HG02763 (cell line): ENCODE measurements around the gene EHBP1L1.
A peak's percentile ranks its signal among the peaks of the same experiment; 100 is the strongest.

Source experiments
- ATAC-seq: cut with Tn5 transposase; IDR thresholded peaks from one replicate; pipeline ENCODE4 v1.9.1; 2021; ENCODE audit warnings: mild to moderate bottlenecking, moderate library complexity; ENCODE audit not compliant: unreplicated experiment

The EHBP1L1 gene

DNA sequence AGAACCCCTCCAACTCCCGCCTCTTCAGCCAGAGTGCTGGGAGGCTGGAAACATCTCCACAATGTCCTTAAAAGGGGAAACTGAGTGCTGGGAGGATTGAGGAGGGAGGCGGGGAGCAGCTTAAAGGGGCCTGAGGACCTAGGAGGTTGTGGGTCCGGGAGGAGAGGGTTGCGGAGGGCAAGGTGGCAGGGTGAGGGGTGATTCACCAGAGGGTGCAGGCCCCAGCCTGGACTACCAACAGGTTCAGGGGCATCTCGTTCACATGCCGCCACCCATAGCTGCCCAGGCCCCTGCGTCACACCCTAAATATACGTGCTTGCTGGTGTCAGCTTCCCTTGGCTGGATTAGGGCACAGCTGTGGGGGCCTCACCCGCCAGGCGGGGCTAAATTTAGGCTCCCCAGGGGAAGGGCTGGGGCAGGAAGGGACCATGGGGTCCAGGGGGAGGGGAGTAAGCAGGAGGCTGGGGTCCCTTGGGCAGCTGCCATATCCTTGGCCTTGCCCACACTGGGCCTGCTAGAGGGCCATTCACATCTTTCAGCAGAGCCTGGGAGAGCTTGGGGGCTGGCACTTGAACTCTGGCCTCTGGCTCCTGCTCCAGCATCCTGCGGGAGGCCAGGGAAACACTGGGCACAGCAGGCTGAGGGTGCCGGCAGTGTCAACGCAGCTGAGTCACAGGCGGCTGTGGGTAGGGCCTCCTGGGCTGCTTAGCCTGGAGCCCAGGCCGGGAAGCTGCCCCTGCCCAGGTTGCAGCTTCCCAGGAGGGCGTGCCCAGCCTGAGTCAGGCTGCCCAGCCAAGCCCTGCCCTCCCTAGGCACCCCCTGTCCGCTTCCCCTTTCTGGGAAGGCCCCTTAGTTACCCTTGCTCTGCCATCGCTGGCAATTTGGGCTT, 1.3 kb downstream of the EHBP1L1 start:
- ATAC-seq, result no peak

- ATAC-seq, result no peak
These were observed 1.9 kb downstream of the EHBP1L1 start for GRCh38 chr11:65577756-65578109.

DNA sequence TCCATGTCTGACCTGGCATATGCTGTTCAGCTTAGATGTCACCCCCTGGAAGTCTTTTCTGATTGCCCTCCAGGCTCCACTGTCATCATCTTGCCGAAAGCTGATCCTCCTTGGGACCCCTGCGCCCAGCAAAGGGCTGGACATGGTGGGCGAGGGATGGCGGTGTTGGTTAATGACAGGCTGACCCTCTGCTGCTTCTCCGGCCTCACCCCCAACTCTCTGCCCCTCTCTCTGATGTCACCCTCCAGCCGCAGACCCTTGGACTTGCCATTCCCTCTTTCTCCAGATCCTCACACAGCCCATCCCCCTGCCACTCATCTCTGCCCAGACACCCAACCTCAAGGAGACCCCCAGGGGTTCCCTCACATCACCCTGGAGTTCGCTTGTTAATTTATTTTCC, 2.3 kb downstream of the EHBP1L1 start:
- ATAC-seq, result no peak

DNA sequence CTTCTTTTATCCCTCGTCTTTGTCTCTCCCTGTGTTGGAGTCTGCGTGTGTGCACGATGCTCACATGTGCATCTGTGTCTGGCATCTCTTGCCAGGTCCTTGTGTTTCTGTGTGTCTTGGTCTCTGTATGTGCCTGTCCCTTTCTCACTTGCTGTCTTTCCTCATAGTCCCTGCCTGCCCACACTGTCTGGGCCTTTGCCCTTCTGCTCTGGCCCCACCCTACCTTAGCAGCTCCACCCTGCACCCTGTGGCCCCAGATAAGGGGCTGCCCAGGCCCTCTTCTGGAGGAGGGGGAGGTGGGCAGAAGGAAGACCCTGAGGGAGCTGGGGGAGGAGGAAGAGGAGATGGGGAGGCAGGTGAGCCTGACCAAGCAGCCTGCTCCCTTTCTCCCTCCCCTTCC, 2.8 kb downstream of the EHBP1L1 start:
- no peak for ATAC-seq

DNA sequence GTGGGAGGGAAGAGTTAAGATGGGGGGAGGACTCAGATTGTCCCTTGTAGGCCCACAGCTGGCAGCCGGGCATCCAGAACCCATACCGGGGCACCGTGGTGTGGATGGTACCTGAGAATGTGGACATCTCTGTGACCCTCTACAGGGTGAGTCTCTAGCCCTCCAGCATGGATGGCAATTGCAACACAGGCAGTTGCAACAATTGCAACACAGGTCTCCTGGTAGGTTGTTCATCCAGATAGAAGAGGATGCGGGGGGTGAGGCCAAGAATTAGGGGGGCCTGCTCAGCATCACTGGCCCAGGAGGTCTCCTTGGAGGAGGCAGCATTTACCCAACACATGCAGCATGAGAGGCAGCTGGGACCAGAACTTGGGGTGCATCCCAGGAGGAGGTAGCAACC, 3.4 kb downstream of the EHBP1L1 start:
- no peak for ATAC-seq

DNA sequence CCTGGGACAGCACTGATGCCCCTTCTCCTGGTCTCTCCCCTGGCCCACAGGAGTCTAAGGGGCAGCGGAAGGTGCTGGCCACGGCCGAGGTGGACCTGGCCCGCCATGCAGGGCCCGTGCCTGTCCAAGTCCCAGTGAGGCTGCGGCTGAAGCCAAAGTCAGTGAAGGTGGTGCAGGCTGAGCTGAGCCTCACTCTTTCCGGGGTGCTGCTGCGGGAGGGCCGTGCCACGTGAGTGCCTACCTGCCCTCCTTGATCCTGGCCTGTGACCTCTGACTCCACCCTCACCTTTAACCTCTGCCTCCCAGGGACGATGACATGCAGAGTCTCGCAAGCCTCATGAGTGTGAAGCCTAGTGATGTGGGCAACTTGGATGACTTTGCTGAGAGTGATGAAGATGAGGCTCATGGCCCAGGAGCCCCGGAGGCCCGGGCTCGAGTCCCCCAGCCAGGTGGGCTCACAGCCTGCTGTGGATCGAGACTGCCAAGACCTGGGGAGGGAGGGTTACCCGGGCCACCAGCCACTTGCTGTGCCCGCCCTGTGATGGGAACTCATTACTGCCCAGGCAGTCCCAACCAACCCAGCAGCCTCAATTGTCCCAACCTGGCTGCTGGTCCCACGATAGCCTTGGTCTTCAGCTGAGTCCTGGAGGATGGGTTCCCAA, 4.3 kb downstream of the EHBP1L1 start:
- no peak for ATAC-seq

GRCh38 chr11:65580756-65581155, 4.9 kb downstream of the EHBP1L1 start:
- ATAC-seq, result no peak

GRCh38 chr11:65581928-65582327, 6.1 kb downstream of the EHBP1L1 start:
- ATAC-seq, result no peak

GRCh38 chr11:65583589-65583988, 7.7 kb downstream of the EHBP1L1 start:
- ATAC-seq, result no peak

- ATAC-seq, result no peak
These were observed 8.3 kb downstream of the EHBP1L1 start for GRCh38 chr11:65584106-65584505.

- ATAC-seq, result no peak
These were observed 8.9 kb downstream of the EHBP1L1 start for GRCh38 chr11:65584723-65585171.

DNA sequence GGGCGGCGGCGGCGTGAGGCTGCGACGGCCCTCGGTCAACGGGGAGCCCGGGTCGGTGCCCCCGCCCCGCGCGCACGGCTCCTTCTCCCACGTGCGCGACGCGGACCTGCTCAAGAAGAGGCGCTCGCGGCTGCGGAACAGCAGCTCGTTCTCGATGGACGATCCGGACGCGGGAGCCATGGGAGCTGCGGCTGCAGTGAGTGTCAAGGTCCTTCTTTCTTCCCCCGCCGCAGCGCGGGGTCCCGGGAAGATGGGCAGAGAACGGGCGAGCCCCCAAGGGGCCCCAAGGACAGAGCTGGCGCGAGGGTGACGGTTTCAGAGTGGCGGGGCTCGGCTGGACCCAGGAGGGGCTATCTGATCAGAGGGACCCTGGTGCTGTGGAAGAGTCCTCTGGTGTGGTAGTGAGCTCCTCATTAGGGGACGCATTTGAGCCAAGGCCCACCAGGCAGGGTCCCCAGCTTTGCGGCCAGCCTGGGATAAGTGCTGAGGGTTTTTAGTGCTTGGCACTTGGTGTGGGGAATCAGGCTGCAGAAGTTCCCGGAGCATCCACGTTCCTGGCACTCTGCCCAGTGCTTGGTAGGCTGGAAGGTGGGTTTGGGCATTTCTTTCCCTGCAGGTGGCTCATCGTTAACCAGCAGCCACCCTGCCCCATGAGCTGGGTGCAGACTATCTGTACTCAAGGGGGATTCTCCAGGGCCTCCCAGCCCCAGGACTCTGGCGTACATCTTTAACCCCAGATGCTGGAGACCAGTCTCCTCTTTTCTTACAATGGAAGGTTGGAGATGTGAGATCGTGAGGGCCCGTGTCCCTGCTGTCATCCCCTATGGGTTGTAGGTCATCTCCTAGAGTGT, 9.8 kb downstream of the EHBP1L1 start:
- ATAC-seq, result no peak

DNA sequence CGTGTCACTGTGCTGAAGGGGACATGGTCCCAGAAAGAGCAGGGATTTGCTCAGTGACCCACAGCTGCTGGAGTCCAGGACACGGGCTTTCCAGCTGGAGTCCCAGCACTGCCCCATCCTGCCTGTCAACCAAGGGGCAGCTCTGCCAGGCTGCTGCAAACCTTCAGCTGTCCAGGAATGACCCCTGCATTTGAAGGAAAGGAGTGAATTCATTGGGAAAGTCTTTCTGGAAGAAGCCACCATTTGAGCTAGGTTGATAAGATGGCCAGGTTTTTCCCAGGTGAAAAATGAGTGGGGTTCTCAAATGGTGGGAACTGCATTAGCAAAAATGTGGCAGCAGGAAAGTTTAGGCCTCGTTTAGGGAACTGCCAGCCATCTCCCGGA, 10.4 kb downstream of the EHBP1L1 start:
- no peak for ATAC-seq

- no peak for ATAC-seq
These were observed 10.8 kb downstream of the EHBP1L1 start for GRCh38 chr11:65586676-65587075.

DNA sequence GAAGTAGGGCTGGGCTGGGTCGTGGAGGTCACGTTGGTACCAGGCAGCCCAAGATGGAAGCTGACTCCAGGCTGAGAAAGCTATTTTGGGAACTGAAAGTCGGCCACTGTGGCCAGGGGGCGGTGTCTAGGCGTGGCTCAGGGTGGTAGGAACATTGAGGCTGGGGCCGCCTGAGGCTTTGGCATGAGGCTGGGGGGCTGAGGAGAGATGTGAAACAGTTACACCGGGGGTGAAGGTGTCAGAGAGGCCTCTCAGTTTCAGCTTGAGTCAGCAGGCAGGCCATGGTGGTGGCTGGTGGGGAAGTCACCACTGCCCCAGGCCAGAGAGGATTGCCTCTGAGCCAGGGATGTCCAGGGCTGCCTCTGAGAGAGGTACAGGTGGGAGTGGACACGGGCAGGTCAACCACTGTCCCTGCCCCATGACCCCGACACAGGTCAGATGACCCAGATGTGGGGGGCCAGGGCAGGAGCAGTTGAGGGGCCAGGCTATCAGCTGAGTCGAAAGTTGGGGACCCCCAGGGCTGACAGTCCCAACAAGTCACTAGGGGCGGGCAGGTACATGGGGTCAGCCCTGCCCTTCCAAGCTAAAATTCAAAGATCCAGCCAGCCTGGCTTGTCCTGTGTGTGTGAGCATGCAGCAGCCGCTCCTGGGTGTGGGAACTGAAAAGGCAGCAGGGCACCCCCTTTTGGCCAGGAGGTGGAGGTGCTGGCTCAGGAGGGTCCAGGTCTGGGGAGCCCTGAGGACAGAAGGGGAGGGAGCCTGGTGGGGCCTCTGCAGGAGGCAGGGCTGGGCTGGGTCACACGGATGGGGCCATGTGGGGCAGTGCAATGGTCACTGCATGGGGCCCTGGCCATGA, 12.6 kb downstream of the EHBP1L1 start:
- ATAC-seq, result peak; percentile 78

DNA sequence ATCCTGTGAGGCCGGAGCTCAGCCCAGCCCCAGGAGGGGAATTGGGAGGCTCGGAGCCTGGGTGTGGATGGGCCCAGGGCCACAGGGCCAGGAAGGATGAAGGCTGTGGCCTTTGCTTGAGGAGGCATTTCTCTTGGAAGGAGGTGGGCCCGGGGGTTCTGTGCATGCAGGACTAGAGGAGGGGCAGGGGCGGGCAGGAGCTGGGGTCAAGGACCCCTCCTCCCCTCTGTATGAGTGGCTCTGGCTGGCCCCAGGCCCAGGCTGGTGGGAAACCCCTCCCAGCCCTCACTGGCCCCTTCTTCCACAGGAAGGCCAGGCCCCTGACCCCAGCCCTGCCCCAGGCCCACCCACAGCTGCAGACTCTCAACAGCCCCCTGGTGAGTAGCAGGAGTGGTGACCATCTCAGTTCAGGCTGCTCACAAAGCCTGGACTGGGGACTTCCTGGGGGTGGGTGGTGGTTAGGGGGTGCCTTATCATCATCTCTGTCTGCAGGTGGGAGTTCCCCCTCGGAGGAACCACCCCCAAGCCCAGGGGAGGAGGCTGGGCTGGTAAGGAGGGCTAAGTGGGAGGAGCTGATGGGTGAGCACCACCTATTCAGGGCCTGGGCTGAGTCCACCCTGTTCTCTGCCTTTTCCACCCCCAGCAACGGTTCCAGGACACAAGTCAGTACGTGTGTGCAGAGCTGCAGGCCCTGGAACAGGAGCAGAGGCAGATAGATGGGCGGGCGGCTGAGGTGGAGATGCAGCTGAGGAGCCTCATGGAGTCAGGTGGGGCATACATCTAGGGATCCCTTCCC, 13.8 kb downstream of the EHBP1L1 start:
- ATAC-seq, result no peak

GRCh38 chr11:65590240-65590738, 14.4 kb downstream of the EHBP1L1 start:
- no peak for ATAC-seq

DNA sequence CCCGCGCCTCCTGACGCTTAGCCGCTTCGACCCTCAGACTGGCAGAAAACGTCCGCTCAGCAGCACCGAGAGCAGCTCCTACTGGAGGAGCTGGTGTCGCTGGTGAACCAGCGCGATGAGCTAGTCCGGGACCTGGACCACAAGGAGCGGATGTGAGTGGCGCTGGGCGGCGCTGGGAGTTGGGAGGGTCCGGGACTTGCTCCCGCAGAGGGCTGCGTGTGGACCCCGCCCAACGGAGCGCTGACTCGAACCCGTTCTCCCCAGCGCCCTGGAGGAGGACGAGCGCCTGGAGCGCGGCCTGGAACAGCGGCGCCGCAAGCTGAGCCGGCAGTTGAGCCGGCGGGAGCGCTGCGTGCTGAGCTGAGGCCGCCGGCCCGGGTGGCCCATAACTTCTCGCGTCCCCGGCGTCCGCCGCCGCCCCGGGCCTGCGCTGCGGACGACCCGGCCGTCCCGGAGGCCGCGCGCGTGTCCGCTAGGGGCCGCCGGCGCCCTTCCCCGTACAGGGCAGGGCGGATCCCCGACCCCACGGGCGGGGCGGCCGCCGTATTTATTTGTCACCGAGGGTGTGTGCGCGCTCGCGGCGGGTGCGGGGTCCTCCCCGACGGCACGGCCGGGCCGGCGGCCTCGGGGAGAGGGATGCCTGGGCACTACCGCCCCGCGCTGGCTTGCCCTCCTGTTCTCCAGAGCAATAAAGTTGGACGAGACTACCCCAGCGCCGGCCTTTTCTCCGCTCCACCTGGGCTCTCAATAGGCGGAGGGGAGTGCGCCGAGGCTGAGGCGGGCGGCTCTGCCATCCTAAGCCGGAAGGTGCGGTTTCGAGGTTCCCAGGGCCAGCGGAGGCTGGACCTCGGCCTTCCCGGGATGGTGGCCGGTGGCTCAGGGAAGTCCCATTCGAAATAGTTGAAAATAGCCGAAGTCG, 16.3 kb downstream of the EHBP1L1 start:
- ATAC-seq, result no peak
